ENCODE measurements around the gene MYL5. TPM values are rescaled to one million over a fixed set of nuclear protein-coding genes. Genes with fewer than 3 reads are reported as not detected.

Gene MYL5
- total RNA-seq, 4 donors from 2014 or later, result 1.5 to 12.6 (median 3.8) TPM

DNA sequence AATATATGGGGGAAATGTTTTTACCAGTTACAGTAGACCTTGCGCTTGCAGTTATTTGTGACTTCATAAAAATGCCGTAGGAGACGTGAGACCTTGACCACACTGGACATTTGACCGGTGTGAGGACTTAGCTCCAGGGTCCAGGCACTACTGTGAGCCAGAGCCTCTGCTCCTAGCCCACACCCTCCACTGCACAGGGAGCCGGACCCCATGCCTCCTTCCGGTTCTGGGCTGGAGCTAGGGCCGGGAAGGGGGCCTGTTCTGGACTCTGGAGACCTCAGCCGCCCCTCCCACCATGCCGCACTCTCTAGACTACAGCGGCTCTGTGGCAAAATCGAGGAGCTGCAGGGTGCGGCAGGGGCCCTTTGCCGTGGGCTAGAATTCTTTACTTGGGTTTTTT, 36.6 kb downstream of the MYL5 start:
- 76 to 91% methylated on average over 5 to 8 of the region's 13 CpGs for WGBS, 2 donors (ENCODE audit: low coverage in 1 of 2)
- ATAC-seq, result no peak
- peaks cover 9 to 41% (median 15%) of the 10 kb centered on the region in 3 donors for H3K4me1 ChIP-seq
- no peaks in the 10 kb centered on the region for H3K27me3 ChIP-seq
- H3K27ac ChIP-seq, result no peak overlapping the region
- no peak overlapping the region for H3K4me3 ChIP-seq
- TF ChIP-seq POLR2A (IDR thresholded peaks at IDR 0.05), result no peak
- TF ChIP-seq EP300 (IDR thresholded peaks at IDR 0.05), result no peak
- TF ChIP-seq, protein P1, sequence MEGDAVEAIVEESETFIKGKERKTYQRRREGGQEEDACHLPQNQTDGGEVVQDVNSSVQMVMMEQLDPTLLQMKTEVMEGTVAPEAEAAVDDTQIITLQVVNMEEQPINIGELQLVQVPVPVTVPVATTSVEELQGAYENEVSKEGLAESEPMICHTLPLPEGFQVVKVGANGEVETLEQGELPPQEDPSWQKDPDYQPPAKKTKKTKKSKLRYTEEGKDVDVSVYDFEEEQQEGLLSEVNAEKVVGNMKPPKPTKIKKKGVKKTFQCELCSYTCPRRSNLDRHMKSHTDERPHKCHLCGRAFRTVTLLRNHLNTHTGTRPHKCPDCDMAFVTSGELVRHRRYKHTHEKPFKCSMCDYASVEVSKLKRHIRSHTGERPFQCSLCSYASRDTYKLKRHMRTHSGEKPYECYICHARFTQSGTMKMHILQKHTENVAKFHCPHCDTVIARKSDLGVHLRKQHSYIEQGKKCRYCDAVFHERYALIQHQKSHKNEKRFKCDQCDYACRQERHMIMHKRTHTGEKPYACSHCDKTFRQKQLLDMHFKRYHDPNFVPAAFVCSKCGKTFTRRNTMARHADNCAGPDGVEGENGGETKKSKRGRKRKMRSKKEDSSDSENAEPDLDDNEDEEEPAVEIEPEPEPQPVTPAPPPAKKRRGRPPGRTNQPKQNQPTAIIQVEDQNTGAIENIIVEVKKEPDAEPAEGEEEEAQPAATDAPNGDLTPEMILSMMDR (IDR thresholded peaks at IDR 0.05), result no peak
- no peak for TF ChIP-seq POLR2AphosphoS5 (IDR thresholded peaks at IDR 0.05)
- peaks cover 0 to 12% of the 10 kb centered on the region in 2 donors for H3K36me3 ChIP-seq
- no peaks in the 10 kb centered on the region for H3K9me3 ChIP-seq

DNA sequence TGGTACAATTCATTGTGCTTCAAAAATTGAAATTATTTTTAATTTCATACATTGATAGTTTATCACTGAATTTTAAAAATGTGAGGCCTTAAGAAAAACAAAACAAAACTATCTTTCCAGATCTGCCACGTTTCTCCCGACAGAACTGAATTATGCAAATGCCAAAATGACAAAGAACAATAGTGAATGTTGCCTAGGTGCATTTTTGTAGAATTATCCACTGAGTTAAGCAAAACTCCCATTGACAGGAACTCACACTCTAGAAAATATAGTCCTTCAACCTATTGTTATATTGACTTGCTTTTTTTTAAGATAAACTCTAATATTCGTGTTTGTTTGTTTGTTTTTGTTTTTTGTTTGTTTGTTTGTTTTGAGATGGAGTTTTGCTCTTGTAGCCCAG, 37.8 kb downstream of the MYL5 start:
- 45 to 68% methylated on average over 3 of the region's 3 CpGs for WGBS, 2 donors (ENCODE audit: low coverage in 1 of 2)
- Histone ChIP-seq H3K36me3 (peaks cover 0 to 12% of the 10 kb centered on the region in 2 donors), H3K4me3 (no peak overlapping the region), H3K27me3 (no peaks in the 10 kb centered on the region), H3K27ac (no peak overlapping the region), H3K4me1 (peaks cover 7 to 31% (median 10%) of the 10 kb centered on the region in 3 donors), H3K9me3 (no peaks in the 10 kb centered on the region)
- no peak for ATAC-seq
- TF ChIP-seq, protein P1 (IDR thresholded peaks at IDR 0.05), result no peak
- TF ChIP-seq POLR2AphosphoS5 (IDR thresholded peaks at IDR 0.05) (no peak), POLR2A (IDR thresholded peaks at IDR 0.05) (no peak)

DNA sequence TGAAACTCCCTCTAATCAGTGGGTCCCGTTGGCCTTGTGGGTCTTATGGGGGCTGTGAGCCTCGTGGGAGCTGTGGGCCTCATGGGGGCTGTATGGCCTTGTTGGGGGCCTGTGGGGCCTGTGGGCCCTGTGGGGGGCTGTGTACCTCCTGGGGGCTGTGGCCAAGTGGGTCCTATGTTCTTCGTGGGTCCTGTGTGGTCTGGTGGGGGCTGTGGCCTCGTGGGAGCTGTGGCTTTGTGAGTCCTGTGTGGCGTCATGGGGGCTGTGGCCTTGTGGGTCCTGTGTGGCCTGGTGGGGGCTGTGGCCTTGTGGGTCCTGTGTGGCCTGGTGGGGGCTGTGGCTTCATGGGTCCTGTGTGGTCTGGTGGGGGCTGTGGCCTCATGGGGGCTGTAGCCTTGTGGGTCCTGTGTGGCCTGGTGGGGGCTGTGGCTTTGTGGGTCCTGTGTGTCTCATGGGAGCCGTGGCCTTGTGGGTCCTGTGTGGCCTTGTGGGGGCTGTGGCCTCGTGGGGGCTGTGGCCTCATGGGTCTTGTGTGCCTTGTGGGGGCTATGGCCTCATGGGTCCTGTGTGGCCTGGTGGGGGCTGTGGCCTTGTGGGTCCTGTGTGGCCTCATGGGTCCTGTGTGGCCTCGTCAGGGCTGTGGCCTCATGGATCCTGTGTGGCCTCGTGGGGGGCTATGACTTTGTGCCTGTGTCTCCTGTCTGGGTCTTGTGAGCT, 38.7 kb downstream of the MYL5 start:
- no peak for ATAC-seq
- 88 to 94% methylated on average over 1 to 2 of the region's 9 CpGs for WGBS, 2 donors (ENCODE audit: low coverage in 1 of 2)
- Histone ChIP-seq H3K27me3 (no peaks in the 10 kb centered on the region), H3K27ac (no peak overlapping the region), H3K4me1 (peaks cover 2 to 29% (median 5%) of the 10 kb centered on the region in 3 donors), H3K36me3 (peaks cover 0 to 12% of the 10 kb centered on the region in 2 donors), H3K4me3 (no peak overlapping the region), H3K9me3 (no peaks in the 10 kb centered on the region)
- TF ChIP-seq EP300 (IDR thresholded peaks at IDR 0.05) (no peak), POLR2A (IDR thresholded peaks at IDR 0.05) (no peak), POLR2AphosphoS5 (IDR thresholded peaks at IDR 0.05) (no peak)
- TF ChIP-seq, protein P1 (IDR thresholded peaks at IDR 0.05), result no peak

DNA sequence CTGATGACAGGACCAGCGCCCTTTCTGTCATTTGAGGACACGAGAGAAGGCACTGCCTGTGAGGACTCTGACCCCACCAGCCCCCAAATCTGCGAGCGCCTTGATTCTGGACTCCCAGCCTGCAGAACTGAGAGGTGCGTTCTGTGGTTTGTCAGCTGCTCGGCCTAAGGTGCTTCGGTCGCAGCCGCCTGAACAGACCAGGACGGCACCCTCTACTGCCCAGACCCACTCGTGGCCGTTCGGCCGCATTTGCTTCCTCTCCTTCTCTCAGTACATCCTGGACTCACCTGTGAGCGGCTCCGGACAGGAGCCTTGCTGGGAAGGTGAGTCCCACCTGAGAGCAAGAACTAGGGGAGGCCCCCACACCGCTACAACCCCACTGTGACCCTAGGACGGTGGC, 39.7 kb downstream of the MYL5 start:
- Histone ChIP-seq H3K9me3 (no peaks in the 10 kb centered on the region), H3K27ac (no peak overlapping the region), H3K27me3 (no peaks in the 10 kb centered on the region), H3K4me3 (no peak overlapping the region), H3K36me3 (peaks cover 0 to 12% of the 10 kb centered on the region in 2 donors), H3K4me1 (peaks cover 0 to 29% (median 0%) of the 10 kb centered on the region in 3 donors)
- no peak for ATAC-seq
- 90 to 98% methylated on average over 6 to 7 of the region's 18 CpGs for WGBS, 2 donors (ENCODE audit: low coverage in 1 of 2)
- TF ChIP-seq, protein P1 (IDR thresholded peaks at IDR 0.05), result no peak
- TF ChIP-seq EP300 (IDR thresholded peaks at IDR 0.05) (no peak), POLR2AphosphoS5 (IDR thresholded peaks at IDR 0.05) (no peak), POLR2A (IDR thresholded peaks at IDR 0.05) (no peak)

Data from gastroesophageal sphincter (tissue), 4 donors.